Panc1 (cell line): ENCODE data around the gene ZFX. TPM values are rescaled to one million over a fixed set of nuclear protein-coding genes. Genes with fewer than 3 reads are reported as not detected.

Experiments
- ATAC-seq: fragments of 200-7000 bp; cut with Tn5 transposase; 2 replicates; pipeline ENCODE4 v1.9.1; 2020; ENCODE audit warnings: mild to moderate bottlenecking, moderate library complexity
- Bru-seq: library from RNA; stranded (reverse); fragments of 400-500 nt; gene quantifications from one replicate; lab custom pipeline; 2021; lab: Mats Ljungman, UMichigan
- BruChase-seq, 2 experiments: library from RNA; stranded (reverse); fragments of 400-500 nt; gene quantifications; one replicate each; lab custom pipeline; 2021; lab: Mats Ljungman, UMichigan
- BruUV-seq: library from RNA; stranded (reverse); fragments of 400-500 nt; replicated peaks from 2 replicates; lab custom pipeline; 2021; lab: Mats Ljungman, UMichigan
- CTCF ChIA-PET: fragments of 300-600 bp; sonication (Branson Sonifier 250); formaldehyde crosslinking; loops from one replicate; lab custom pipeline; 2022; ENCODE audit warnings: antibody characterized with exemption; lab: Charles Lee
- POLR2A ChIA-PET: fragments of 300-600 bp; sonication (Branson Sonifier 250); formaldehyde crosslinking; loops from one replicate; lab custom pipeline; 2022; ENCODE audit warnings: antibody characterized with exemption; lab: Charles Lee
- DNase-seq: peaks from one replicate; pipeline ENCODE4 v3.0.0-alpha.2; 2010; ENCODE audit warnings: low read depth, low spot score
- H3K27ac ChIP-seq: 2 replicates; pipeline ENCODE4 v1.5.1; 2011; ENCODE audit warnings: mild to moderate bottlenecking, low read length, inconsistent platforms
- H3K27me3 ChIP-seq: fragments of 200-500 bp; sonication (Bioruptor generic); 2 replicates; pipeline ENCODE4 v1.6.0; 2014; ENCODE audit warnings: low read length, inconsistent platforms; ENCODE audit not compliant: control insufficient read depth, insufficient read depth
- H3K36me3 ChIP-seq: fragments of 200-500 bp; sonication (Bioruptor generic); 2 replicates; pipeline ENCODE4 v1.5.1; 2014; ENCODE audit warnings: inconsistent platforms, mild to moderate bottlenecking, low read length, moderate library complexity; ENCODE audit not compliant: control insufficient read depth, insufficient read depth
- H3K4me1 ChIP-seq: 2 replicates; pipeline ENCODE4 v1.5.1; 2011; ENCODE audit warnings: inconsistent platforms, mild to moderate bottlenecking, low read length, moderate library complexity; ENCODE audit not compliant: control insufficient read depth, insufficient read depth
- H3K4me3 ChIP-seq, 2 experiments: 2 replicates each; pipeline ENCODE4 v1.5.1; 2011 to 2012; ENCODE audit warnings: low read depth in 2 of 2, low read length in 2 of 2, mild to moderate bottlenecking in 2 of 2, inconsistent platforms in 1 of 2, moderate library complexity in 1 of 2
- H3K9me3 ChIP-seq: fragments of 200-500 bp; sonication (Bioruptor generic); 2 replicates; pipeline ENCODE4 v1.5.1; 2014; ENCODE audit warnings: low read depth, mild to moderate bottlenecking, inconsistent platforms, low read length, moderate library complexity; ENCODE audit not compliant: control insufficient read depth, insufficient read depth
- CTCF ChIP-seq: fragments of 450-650 bp; IDR thresholded peaks from 2 replicates; pipeline ENCODE4 v1.5.1; 2017; ENCODE audit warnings: mild to moderate bottlenecking
- POLR2AphosphoS5 ChIP-seq: IDR thresholded peaks from 2 replicates; pipeline ENCODE4 v1.6.1; 2012; ENCODE audit warnings: mild to moderate bottlenecking, low read depth, low read length, moderate library complexity
- REST ChIP-seq, 2 experiments: IDR thresholded peaks; 2 replicates each; pipeline ENCODE4 v1.6.1; 2011 to 2012; ENCODE audit warnings: low read depth in 2 of 2, control low read depth in 1 of 2, low read length in 1 of 2, mild to moderate bottlenecking in 1 of 2, moderate library complexity in 1 of 2; ENCODE audit not compliant: insufficient read depth in 1 of 2
- SIN3A ChIP-seq: IDR thresholded peaks from 2 replicates; pipeline ENCODE4 v1.6.1; 2012; ENCODE audit warnings: low read depth, mild to moderate bottlenecking, low read length, moderate library complexity, borderline replicate concordance; ENCODE audit not compliant: insufficient read depth
- TCF7L2 ChIP-seq: IDR thresholded peaks from 2 replicates; pipeline ENCODE4 v1.6.1; 2011; ENCODE audit warnings: mild to moderate bottlenecking, low read depth, low read length, inconsistent platforms
- in situ Hi-C: cut with HindIII; loops from 2 replicates; pipeline ENCODE4 v1.10.0; 2016; ENCODE audit warnings: low sequenced_read_pairs, low pct_unique_long_range_greater_than_20kb
- intact Hi-C: fragments of 100-400 bp; cut with micrococcal nuclease; formaldehyde crosslinking; loops from one replicate; pipeline ENCODE4 v1.10.0; 2022; ENCODE audit not compliant: unreplicated experiment
- long read RNA-seq: library from polyadenylated mRNA; unstranded; transcript quantifications from one replicate; pipeline ENCODE4 v2.0.0, GENCODE V29; 2021; ENCODE audit not compliant: unreplicated experiment
- polyA plus RNA-seq: library from polyadenylated mRNA; unstranded; fragments of >200 nt; gene quantifications from one replicate; pipeline ENCODE4 v1.2.1, GENCODE V29; 2012; ENCODE audit warnings: missing spikeins; ENCODE audit not compliant: insufficient read length
- total RNA-seq: library from RNA; stranded (reverse); gene quantifications from one replicate; pipeline ENCODE4 v1.2.1, GENCODE V29; 2021; ENCODE audit not compliant: unreplicated experiment

The ZFX gene
- 38.7 TPM for total RNA-seq
- 8.8 TPM for polyA plus RNA-seq
- Bru-seq, nascent RNA, result percentile 95 among the genes with signal in this experiment
- BruChase-seq, experiment 1, labeled RNA remaining after a 2-hour chase, result percentile 88 among the genes with signal in this experiment
- percentile 83 among the genes with signal in this experiment for BruChase-seq, experiment 2, labeled RNA remaining after a 6-hour chase
- long read RNA-seq, partial matches to known transcripts, result 13 of 27 reads
- long read RNA-seq, other reads (novel, unspliced or antisense), result 14 of 27 reads

GRCh38 chrX:24149351-24150050, at the start of gene ZFX:
ZFX (plus strand) TSS chrX:24149729; CDS start chrX:24172743, 23,014 bp downstream.
- ATAC-seq, result peak; percentile 75
- POLR2A ChIA-PET, result no interaction called here
- H3K36me3 ChIP-seq, result no peaks in the 10 kb centered on the region; the same call in 1 of the 2 replicates
- no TSS peak for BruUV-seq
- H3K27ac ChIP-seq, result peak within 1 kb of the TSS; percentile 92
- peaks cover 15% of the 10 kb centered on the region; the same call in 1 of the 2 replicates for H3K4me1 ChIP-seq
- in situ Hi-C loops (no loop called here), intact Hi-C loops (no loop called here)
- CTCF ChIA-PET, result no interaction called here
- no peak for DNase-seq
- H3K9me3 ChIP-seq, result no peaks in the 10 kb centered on the region
- H3K27me3 ChIP-seq, result no peaks in the 10 kb centered on the region
- TF ChIP-seq CTCF, result peak; percentile 27
- TF ChIP-seq SIN3A, result no peak
- H3K4me3 ChIP-seq, result peak within 1 kb of the TSS; percentile 66 to 71

- DNase-seq, result no peak
- Histone ChIP-seq H3K27me3 (no peaks in the 10 kb centered on the region), H3K4me3 (no peak overlapping the region), H3K27ac (peak overlapping the region; percentile 12; the same call in 1 of the 2 replicates), H3K36me3 (no peaks in the 10 kb centered on the region), H3K4me1 (peaks cover 4% of the 10 kb centered on the region), H3K9me3 (no peaks in the 10 kb centered on the region)
- no TSS peak for BruUV-seq
- intact Hi-C loops (no loop called here), in situ Hi-C loops (no loop called here)
- TF ChIP-seq REST (IDR thresholded peaks at IDR 0.05; ENCODE audit: insufficient read depth in 1 of 2, low read depth in 2 of 2, low read length in 1 of 2), result no peak
- TF ChIP-seq TCF7L2, result no peak
- TF ChIP-seq CTCF, result no peak
- TF ChIP-seq POLR2AphosphoS5, result no peak
- no peak for TF ChIP-seq SIN3A
- POLR2A ChIA-PET, result no interaction called here
- no peak for ATAC-seq
- CTCF ChIA-PET, result no interaction called here
Measured at GRCh38 chrX:24100713-24101112, 48.8 kb upstream of the ZFX start.
